Choroid plexus epithelial cell (primary cell): ENCODE data around the gene REL.
A peak's percentile ranks its signal among the peaks of the same experiment; 100 is the strongest.

Experiments used
- DNase-seq: peaks from one replicate; pipeline ENCODE4 v3.0.0-alpha.2; 2010; ENCODE audit warnings: low read depth
- H3K4me3 ChIP-seq: 2 replicates; pipeline ENCODE4 v1.5.1; 2011; ENCODE audit warnings: low read depth, mild to moderate bottlenecking, control low read depth, low read length, moderate library complexity
- TF ChIP-seq, protein P1 (sequence below): conservative IDR thresholded peaks from 2 replicates; pipeline ENCODE4 v1.5.1; 2011; ENCODE audit warnings: low read depth, mild to moderate bottlenecking, control low read depth, inconsistent platforms, low read length, moderate library complexity

Gene REL

DNA sequence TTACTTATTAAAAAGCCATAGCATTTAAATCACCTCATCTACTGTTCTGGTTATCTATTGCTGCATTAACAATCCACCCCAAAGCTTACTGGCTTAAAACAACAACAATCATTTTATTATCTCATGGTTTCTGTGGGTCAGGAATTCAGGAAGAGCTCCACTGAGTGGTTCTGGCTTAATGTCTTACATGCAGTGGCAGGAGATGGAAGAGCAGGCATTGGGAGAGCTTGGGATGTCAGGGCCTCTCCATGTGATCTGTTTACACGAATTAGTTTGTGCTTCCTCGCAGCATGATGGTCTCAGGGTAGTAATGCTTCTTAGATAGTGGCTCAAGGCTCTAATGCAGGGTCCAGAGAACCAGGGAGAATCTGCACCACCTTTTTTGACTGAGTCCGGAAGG lies 14.4 kb upstream of the REL start:
- H3K4me3 ChIP-seq, result no peak overlapping the region
- TF ChIP-seq, protein P1, sequence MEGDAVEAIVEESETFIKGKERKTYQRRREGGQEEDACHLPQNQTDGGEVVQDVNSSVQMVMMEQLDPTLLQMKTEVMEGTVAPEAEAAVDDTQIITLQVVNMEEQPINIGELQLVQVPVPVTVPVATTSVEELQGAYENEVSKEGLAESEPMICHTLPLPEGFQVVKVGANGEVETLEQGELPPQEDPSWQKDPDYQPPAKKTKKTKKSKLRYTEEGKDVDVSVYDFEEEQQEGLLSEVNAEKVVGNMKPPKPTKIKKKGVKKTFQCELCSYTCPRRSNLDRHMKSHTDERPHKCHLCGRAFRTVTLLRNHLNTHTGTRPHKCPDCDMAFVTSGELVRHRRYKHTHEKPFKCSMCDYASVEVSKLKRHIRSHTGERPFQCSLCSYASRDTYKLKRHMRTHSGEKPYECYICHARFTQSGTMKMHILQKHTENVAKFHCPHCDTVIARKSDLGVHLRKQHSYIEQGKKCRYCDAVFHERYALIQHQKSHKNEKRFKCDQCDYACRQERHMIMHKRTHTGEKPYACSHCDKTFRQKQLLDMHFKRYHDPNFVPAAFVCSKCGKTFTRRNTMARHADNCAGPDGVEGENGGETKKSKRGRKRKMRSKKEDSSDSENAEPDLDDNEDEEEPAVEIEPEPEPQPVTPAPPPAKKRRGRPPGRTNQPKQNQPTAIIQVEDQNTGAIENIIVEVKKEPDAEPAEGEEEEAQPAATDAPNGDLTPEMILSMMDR, result no peak
- DNase-seq, result no peak

DNA sequence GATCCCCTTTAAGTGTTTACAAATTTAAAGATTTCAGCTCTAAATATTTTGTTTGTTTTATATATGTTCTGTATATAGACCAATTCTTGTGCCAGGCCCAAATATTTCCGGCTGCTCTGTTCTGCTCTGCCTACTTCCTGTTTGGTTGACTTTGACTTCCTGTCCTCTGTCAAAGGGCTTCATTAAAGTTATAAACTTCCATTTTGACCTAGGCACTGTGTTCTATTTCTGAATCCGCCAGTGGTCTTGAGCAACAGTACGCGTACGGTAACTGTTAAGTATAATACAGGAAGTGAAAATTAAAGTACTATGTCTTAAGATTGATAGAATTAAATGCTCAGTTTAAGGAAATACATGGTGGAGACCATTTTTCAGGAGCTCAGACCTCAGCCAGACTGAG lies 13.5 kb upstream of the REL start:
- DNase-seq, result no peak
- no peak overlapping the region for H3K4me3 ChIP-seq
- TF ChIP-seq, protein P1, result no peak

DNA sequence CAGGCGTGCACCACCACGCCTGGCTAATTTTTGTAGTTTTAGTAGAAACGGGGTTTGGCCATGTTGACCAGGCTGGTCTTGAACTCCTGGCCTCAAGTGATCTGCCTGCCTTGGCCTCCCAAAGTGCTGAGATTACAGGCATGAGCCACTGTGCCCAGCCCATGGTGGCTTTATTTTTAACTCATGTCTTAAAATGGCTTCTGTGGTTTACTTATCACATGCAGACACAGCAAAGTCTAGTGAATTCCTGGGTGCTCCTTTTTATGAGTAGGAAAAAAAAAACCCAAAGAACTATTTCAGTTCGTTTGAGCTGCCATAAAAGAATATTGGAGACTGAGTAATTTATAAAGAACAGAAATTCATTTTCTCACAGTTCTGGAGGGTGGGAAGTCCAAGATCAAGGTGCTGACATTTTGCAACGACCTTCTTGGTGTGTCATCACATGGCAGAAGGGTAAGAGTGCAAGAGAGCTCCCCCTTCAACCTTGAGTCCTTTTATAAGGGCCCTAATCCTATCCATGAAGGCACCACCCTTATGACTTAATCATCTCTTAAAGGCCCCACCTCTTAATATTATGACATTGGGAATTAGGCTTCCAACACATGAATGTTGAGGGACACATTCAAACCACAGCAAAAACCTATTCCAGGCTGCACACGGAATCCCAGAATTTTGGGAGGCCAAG lies 12.6 kb upstream of the REL start:
- no peak overlapping the region for H3K4me3 ChIP-seq
- DNase-seq, result no peak
- TF ChIP-seq, protein P1, result no peak

- DNase-seq, result no peak
- TF ChIP-seq, protein P1, result no peak
- no peak overlapping the region for H3K4me3 ChIP-seq
Measured at GRCh38 chr2:60872510-60872928, 8.9 kb upstream of the REL start.

- H3K4me3 ChIP-seq, result no peak overlapping the region
- TF ChIP-seq, protein P1, result no peak
- no peak for DNase-seq
Measured at GRCh38 chr2:60873381-60873780, 8.0 kb upstream of the REL start.

DNA sequence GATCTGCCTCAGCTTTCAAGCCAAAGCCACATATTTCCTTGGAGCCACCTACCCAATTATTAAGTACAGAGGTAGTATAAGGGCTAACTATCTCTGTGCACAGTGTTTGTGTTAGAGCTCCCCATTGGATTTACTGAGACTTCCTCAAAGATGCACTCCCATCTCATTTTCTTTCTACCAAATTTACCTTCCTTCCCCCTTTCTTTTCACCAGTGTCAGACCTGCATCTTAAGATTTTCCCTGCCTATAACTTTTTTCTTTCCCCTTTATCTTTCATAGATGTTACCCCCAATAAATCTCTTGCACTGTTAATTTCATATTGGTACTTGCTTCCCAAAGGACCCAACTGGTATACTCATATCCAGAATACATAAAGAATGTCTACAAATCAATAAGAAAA lies 5.9 kb upstream of the REL start:
- TF ChIP-seq, protein P1, result no peak
- no peak overlapping the region for H3K4me3 ChIP-seq
- no peak for DNase-seq

GRCh38 chr2:60880643-60881046 lies 729 bp upstream of the REL start:
- peak overlapping the region; percentile 90 for H3K4me3 ChIP-seq
- TF ChIP-seq, protein P1, result peak; percentile 50
- DNase-seq, result peak; percentile 53
